ENCODE results near the gene KLHDC3.
A peak's percentile ranks its signal among the peaks of the same experiment; 100 is the strongest.

The KLHDC3 gene

GRCh38 chr6:43019152-43019551 is 5.1 kb downstream of the KLHDC3 start:
- no peak overlapping the region for H3K23ac ChIP-seq (ENCODE audit: low read depth, low read length, poor library complexity)
- no peak overlapping the region for H4K8ac ChIP-seq (ENCODE audit: low read depth, low read length)
- H3K36me3 ChIP-seq (replicated peaks in 1 of 2; ENCODE audit: control insufficient read depth in 2 of 2, insufficient read depth in 2 of 2, low read length in 2 of 2), result peaks cover 20 to 62% of the 10 kb centered on the region in 2 donors
- no peak overlapping the region for H3K14ac ChIP-seq (ENCODE audit: low read length)
- no peak overlapping the region for H3K4me2 ChIP-seq (ENCODE audit: insufficient read depth, low read length, poor library complexity, severe bottlenecking)
- H3K4ac ChIP-seq (ENCODE audit: low read length), result no peak overlapping the region
- peaks cover 0 to 2% of the 10 kb centered on the region in 2 donors for H3K9me3 ChIP-seq (replicated peaks in 1 of 2; ENCODE audit: control insufficient read depth in 2 of 2, insufficient read depth in 1 of 2, low read depth in 1 of 2, low read length in 2 of 2)
- H2BK15ac ChIP-seq (ENCODE audit: low read length), result no peak overlapping the region
- no peaks in the 10 kb centered on the region for H3K27me3 ChIP-seq (ENCODE audit: control insufficient read depth in 3 of 3, insufficient read depth in 3 of 3, low read depth in 1 of 3, low read length in 3 of 3)
- H2AK5ac ChIP-seq (ENCODE audit: low read depth, low read length), result no peak overlapping the region
- H3K4me1 ChIP-seq (ENCODE audit: control insufficient read depth in 2 of 2, insufficient read depth in 1 of 2, low read depth in 1 of 2, low read length in 2 of 2), result peaks cover 5 to 7% of the 10 kb centered on the region in 2 donors
- H3K18ac ChIP-seq (ENCODE audit: low read length), result no peak overlapping the region
- H2BK120ac ChIP-seq (ENCODE audit: low read depth, low read length), result no peak overlapping the region
- no peak overlapping the region for H4K91ac ChIP-seq (ENCODE audit: low read depth, low read length, poor library complexity)
- no peak overlapping the region for H3K27ac ChIP-seq (replicated peaks; ENCODE audit: low read length)
- no peak overlapping the region for H2AFZ ChIP-seq (ENCODE audit: low read length)
- no peak overlapping the region for H3K9ac ChIP-seq (ENCODE audit: low read depth, low read length, poor library complexity)
- no peak overlapping the region for H2BK5ac ChIP-seq (ENCODE audit: low read length)
- no peak for DNase-seq (ENCODE audit: low spot score)
- peaks cover 19% of the 10 kb centered on the region for H3K79me1 ChIP-seq (ENCODE audit: low read depth, low read length)
- no peak overlapping the region for H3K4me3 ChIP-seq (ENCODE audit: low read length in 2 of 2)
- no CpG with 5 or more reads among the region's 2 CpGs for WGBS, 2 donors (ENCODE audit: extremely low coverage in 2 of 2, insufficient read length in 2 of 2, insufficient replicate concordance in 1 of 2)
- H2BK12ac ChIP-seq (ENCODE audit: low read length), result no peak overlapping the region

- H3K14ac ChIP-seq (ENCODE audit: low read length), result no peak overlapping the region
- peaks cover 16% of the 10 kb centered on the region for H3K79me1 ChIP-seq (ENCODE audit: low read depth, low read length)
- no peak for DNase-seq (ENCODE audit: low spot score)
- WGBS, 2 donors (ENCODE audit: extremely low coverage in 2 of 2, insufficient read length in 2 of 2, insufficient replicate concordance in 1 of 2), result no CpG with 5 or more reads among the region's 3 CpGs
- H4K8ac ChIP-seq (ENCODE audit: low read depth, low read length), result peak overlapping the region; percentile 74
- H2AFZ ChIP-seq (ENCODE audit: low read length), result no peak overlapping the region
- H3K4me3 ChIP-seq (ENCODE audit: low read length in 2 of 2), result peak overlapping the region in 1 of 2 donors; percentile 87
- H2BK15ac ChIP-seq (ENCODE audit: low read length), result no peak overlapping the region
- H2BK5ac ChIP-seq (ENCODE audit: low read length), result no peak overlapping the region
- H3K9ac ChIP-seq (ENCODE audit: low read depth, low read length, poor library complexity), result no peak overlapping the region
- H3K4ac ChIP-seq (ENCODE audit: low read length), result no peak overlapping the region
- H2AK5ac ChIP-seq (ENCODE audit: low read depth, low read length), result no peak overlapping the region
- no peak overlapping the region for H3K27ac ChIP-seq (replicated peaks; ENCODE audit: low read length)
- no peak overlapping the region for H4K91ac ChIP-seq (ENCODE audit: low read depth, low read length, poor library complexity)
- H3K9me3 ChIP-seq (replicated peaks in 1 of 2; ENCODE audit: control insufficient read depth in 2 of 2, insufficient read depth in 1 of 2, low read depth in 1 of 2, low read length in 2 of 2), result peaks cover 0 to 2% of the 10 kb centered on the region in 2 donors
- peak overlapping the region; percentile 51 for H3K23ac ChIP-seq (ENCODE audit: low read depth, low read length, poor library complexity)
- peaks cover 5 to 6% of the 10 kb centered on the region in 2 donors for H3K4me1 ChIP-seq (ENCODE audit: control insufficient read depth in 2 of 2, insufficient read depth in 1 of 2, low read depth in 1 of 2, low read length in 2 of 2)
- H2BK120ac ChIP-seq (ENCODE audit: low read depth, low read length), result no peak overlapping the region
- peaks cover 29 to 72% of the 10 kb centered on the region in 2 donors for H3K36me3 ChIP-seq (replicated peaks in 1 of 2; ENCODE audit: control insufficient read depth in 2 of 2, insufficient read depth in 2 of 2, low read length in 2 of 2)
- H3K27me3 ChIP-seq (ENCODE audit: control insufficient read depth in 3 of 3, insufficient read depth in 3 of 3, low read depth in 1 of 3, low read length in 3 of 3), result no peaks in the 10 kb centered on the region
- no peak overlapping the region for H3K4me2 ChIP-seq (ENCODE audit: insufficient read depth, low read length, poor library complexity, severe bottlenecking)
- H3K18ac ChIP-seq (ENCODE audit: low read length), result no peak overlapping the region
- H2BK12ac ChIP-seq (ENCODE audit: low read length), result no peak overlapping the region
Measured at GRCh38 chr6:43020052-43020705, 6.1 kb downstream of the KLHDC3 start.

DNA sequence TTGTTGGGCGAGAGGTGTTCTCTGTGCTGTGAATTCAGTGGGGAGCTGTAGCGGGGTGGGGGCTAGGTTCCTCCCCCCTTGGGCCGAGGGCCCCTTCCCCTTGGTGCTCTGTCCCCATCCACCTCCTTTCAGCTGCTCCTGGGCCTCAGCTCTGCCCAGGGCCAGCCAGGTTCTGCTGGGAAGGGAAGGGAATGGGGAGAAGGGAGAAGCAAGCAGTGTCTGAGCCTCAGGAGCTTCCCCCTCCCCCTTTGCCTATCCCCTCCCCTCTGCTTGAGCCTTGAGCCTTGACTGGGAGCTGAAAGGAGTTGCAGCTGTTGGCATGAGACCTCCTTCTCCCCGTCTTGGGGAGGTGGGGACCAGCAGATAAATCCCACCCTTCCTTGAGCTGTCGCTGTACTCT is 6.8 kb downstream of the KLHDC3 start:
- no peak overlapping the region for H3K18ac ChIP-seq (ENCODE audit: low read length)
- peak overlapping the region; percentile 21 for H2BK5ac ChIP-seq (ENCODE audit: low read length)
- H3K4me1 ChIP-seq (ENCODE audit: control insufficient read depth in 2 of 2, insufficient read depth in 1 of 2, low read depth in 1 of 2, low read length in 2 of 2), result peaks cover 5% of the 10 kb centered on the region in 2 donors
- peaks cover 0 to 2% of the 10 kb centered on the region in 2 donors for H3K9me3 ChIP-seq (replicated peaks in 1 of 2; ENCODE audit: control insufficient read depth in 2 of 2, insufficient read depth in 1 of 2, low read depth in 1 of 2, low read length in 2 of 2)
- no peak overlapping the region for H3K14ac ChIP-seq (ENCODE audit: low read length)
- H3K9ac ChIP-seq (ENCODE audit: low read depth, low read length, poor library complexity), result no peak overlapping the region
- H3K79me1 ChIP-seq (ENCODE audit: low read depth, low read length), result peaks cover 13% of the 10 kb centered on the region
- peak overlapping the region; percentile 74 for H4K8ac ChIP-seq (ENCODE audit: low read depth, low read length)
- peaks cover 31 to 77% of the 10 kb centered on the region in 2 donors for H3K36me3 ChIP-seq (replicated peaks in 1 of 2; ENCODE audit: control insufficient read depth in 2 of 2, insufficient read depth in 2 of 2, low read length in 2 of 2)
- H3K27me3 ChIP-seq (ENCODE audit: control insufficient read depth in 3 of 3, insufficient read depth in 3 of 3, low read depth in 1 of 3, low read length in 3 of 3), result no peaks in the 10 kb centered on the region
- H2AK5ac ChIP-seq (ENCODE audit: low read depth, low read length), result peak overlapping the region; percentile 20
- H2BK12ac ChIP-seq (ENCODE audit: low read length), result no peak overlapping the region
- no peak overlapping the region for H4K91ac ChIP-seq (ENCODE audit: low read depth, low read length, poor library complexity)
- no peak overlapping the region for H2BK120ac ChIP-seq (ENCODE audit: low read depth, low read length)
- H3K23ac ChIP-seq (ENCODE audit: low read depth, low read length, poor library complexity), result peak overlapping the region; percentile 51
- peak overlapping the region in 1 of 2 donors; percentile 87 for H3K4me3 ChIP-seq (ENCODE audit: low read length in 2 of 2)
- H3K4me2 ChIP-seq (ENCODE audit: insufficient read depth, low read length, poor library complexity, severe bottlenecking), result peak overlapping the region; percentile 63
- H3K27ac ChIP-seq (replicated peaks; ENCODE audit: low read length), result peak overlapping the region; percentile 82
- H3K4ac ChIP-seq (ENCODE audit: low read length), result no peak overlapping the region
- no peak overlapping the region for H2BK15ac ChIP-seq (ENCODE audit: low read length)
- no peak for DNase-seq (ENCODE audit: low spot score)
- peak overlapping the region; percentile 89 for H2AFZ ChIP-seq (ENCODE audit: low read length)
- WGBS, 2 donors (ENCODE audit: extremely low coverage in 2 of 2, insufficient read length in 2 of 2, insufficient replicate concordance in 1 of 2), result no CpG with 5 or more reads among the region's 5 CpGs

DNA sequence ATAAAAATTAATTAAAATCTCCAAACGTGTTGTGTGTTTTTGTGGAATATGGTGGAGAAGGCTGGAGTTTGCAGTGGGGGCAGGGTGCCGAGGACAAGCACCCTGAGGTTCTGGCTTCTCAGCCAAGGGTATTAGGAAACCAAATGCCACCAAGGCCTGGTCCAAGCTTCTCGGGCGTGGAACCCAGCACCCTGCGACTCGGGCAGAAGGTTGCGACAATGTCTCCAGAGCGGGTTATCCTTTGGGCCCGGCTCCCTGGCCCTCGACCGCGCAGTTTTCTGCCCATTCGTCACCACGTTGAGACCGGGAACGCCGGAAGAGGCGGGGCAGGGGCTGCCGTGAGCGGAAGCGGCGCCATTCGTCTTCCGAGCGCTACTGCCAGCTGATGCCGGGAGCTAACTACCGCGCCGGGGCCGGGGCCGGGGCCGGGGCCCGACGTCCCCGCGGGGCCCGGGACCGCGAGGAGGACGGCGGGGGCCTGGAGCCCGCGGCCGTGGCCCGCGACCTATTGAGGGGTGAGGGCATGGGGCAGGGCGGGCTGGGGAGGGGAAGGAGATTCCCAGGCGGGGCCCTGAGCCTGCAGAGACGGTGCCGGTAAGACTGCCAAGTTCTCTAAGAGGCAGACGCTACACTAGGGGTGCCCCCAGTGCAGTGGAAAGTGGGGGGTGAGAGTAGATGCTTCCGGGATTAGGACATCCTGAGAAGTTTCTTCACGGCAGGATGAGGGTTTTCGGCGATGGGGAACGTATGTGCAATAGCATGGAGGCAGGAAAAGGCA is 7.4 kb downstream of the KLHDC3 start, which contains the start of gene RRP36:
Gene RRP36 (plus strand): TSS at position 354 of the 778 bp plus-strand sequence. CDS start 32 bp downstream, at position 386.
- peaks cover 36 to 78% of the 10 kb centered on the region in 2 donors for H3K36me3 ChIP-seq (replicated peaks in 1 of 2; ENCODE audit: control insufficient read depth in 2 of 2, insufficient read depth in 2 of 2, low read length in 2 of 2)

More for the DNA sequence above, 7.4 kb downstream of the KLHDC3 start, which contains the start of gene RRP36:
- Histone ChIP-seq H3K9me3 (replicated peaks in 1 of 2; ENCODE audit: control insufficient read depth in 2 of 2, insufficient read depth in 1 of 2, low read depth in 1 of 2, low read length in 2 of 2) (peaks cover 0 to 2% of the 10 kb centered on the region in 2 donors), H2AFZ (ENCODE audit: low read length) (peak within 1 kb of the TSS; percentile 89), H2BK15ac (ENCODE audit: low read length) (no peak within 1 kb of the TSS), H2AK5ac (ENCODE audit: low read depth, low read length) (peak within 1 kb of the TSS; percentile 20), H3K4ac (ENCODE audit: low read length) (no peak within 1 kb of the TSS), H2BK120ac (ENCODE audit: low read depth, low read length) (peak within 1 kb of the TSS; percentile 69), H3K23ac (ENCODE audit: low read depth, low read length, poor library complexity) (peak within 1 kb of the TSS; percentile 51), H3K18ac (ENCODE audit: low read length) (peak within 1 kb of the TSS; percentile 84), H3K14ac (ENCODE audit: low read length) (peak within 1 kb of the TSS; percentile 95), H3K9ac (ENCODE audit: low read depth, low read length, poor library complexity) (peak within 1 kb of the TSS; percentile 85), H2BK5ac (ENCODE audit: low read length) (peak within 1 kb of the TSS; percentile 21), H3K27ac (replicated peaks; ENCODE audit: low read length) (peak within 1 kb of the TSS; percentile 82), H2BK12ac (ENCODE audit: low read length) (no peak within 1 kb of the TSS), H3K79me1 (ENCODE audit: low read depth, low read length) (peaks cover 11% of the 10 kb centered on the region), H3K27me3 (ENCODE audit: control insufficient read depth in 3 of 3, insufficient read depth in 3 of 3, low read depth in 1 of 3, low read length in 3 of 3) (no peaks in the 10 kb centered on the region), H4K8ac (ENCODE audit: low read depth, low read length) (peak within 1 kb of the TSS; percentile 74), H3K4me2 (ENCODE audit: insufficient read depth, low read length, poor library complexity, severe bottlenecking) (peak within 1 kb of the TSS; percentile 63), H3K4me1 (ENCODE audit: control insufficient read depth in 2 of 2, insufficient read depth in 1 of 2, low read depth in 1 of 2, low read length in 2 of 2) (peaks cover 5% of the 10 kb centered on the region in 2 donors), H3K4me3 (ENCODE audit: low read length in 2 of 2) (peak within 1 kb of the TSS; percentile 82 to 87), H4K91ac (ENCODE audit: low read depth, low read length, poor library complexity) (peak within 1 kb of the TSS; percentile 85)
- peak; percentile 61 for DNase-seq (ENCODE audit: low spot score)
- no CpG with 5 or more reads among the region's 56 CpGs for WGBS, 2 donors (ENCODE audit: extremely low coverage in 2 of 2, insufficient read length in 2 of 2, insufficient replicate concordance in 1 of 2)

Measured in neuronal stem cell (in vitro differentiated cells).